OCI-LY1 (cell line): ENCODE data around the gene TMEM266.

Experiments used
- H2AFZ ChIP-seq: fragments of 200-600 bp; sonication (generic), shearing (Covaris generic); 2 replicates; pipeline ENCODE4 v1.6.0; 2014; ENCODE audit warnings: antibody characterized with exemption, mild to moderate bottlenecking, low read length
- H3F3A ChIP-seq: fragments of 200-600 bp; sonication (generic), shearing (Covaris generic); 2 replicates; pipeline ENCODE4 v1.6.0; 2014; ENCODE audit warnings: mild to moderate bottlenecking, antibody characterized with exemption, low read length, moderate library complexity; ENCODE audit not compliant: insufficient read depth
- H3K27ac ChIP-seq: fragments of 200-600 bp; sonication (generic); 2 replicates; pipeline ENCODE4 v1.5.1; 2014; ENCODE audit warnings: low read length, mixed run types, mild to moderate bottlenecking, low read depth; ENCODE audit not compliant: poor library complexity, severe bottlenecking
- H3K27me3 ChIP-seq: fragments of 200-600 bp; sonication (generic); 2 replicates; pipeline ENCODE4 v1.6.0; 2014; ENCODE audit warnings: antibody characterized with exemption, mild to moderate bottlenecking, low read length, moderate library complexity; ENCODE audit not compliant: insufficient read depth
- H3K36me3 ChIP-seq: fragments of 200-600 bp; sonication (generic); 2 replicates; pipeline ENCODE4 v1.6.1; 2014; ENCODE audit warnings: mild to moderate bottlenecking, antibody characterized with exemption, low read length, moderate library complexity, mixed read lengths; ENCODE audit not compliant: insufficient read depth
- H3K4me1 ChIP-seq: fragments of 200-600 bp; sonication (generic); 2 replicates; pipeline ENCODE4 v1.5.1; 2014; ENCODE audit warnings: mild to moderate bottlenecking, low read length, moderate library complexity; ENCODE audit not compliant: insufficient read depth, severe bottlenecking
- H3K4me2 ChIP-seq: fragments of 200-600 bp; sonication (generic), shearing (Covaris generic); 2 replicates; pipeline ENCODE4 v1.6.1; 2014; ENCODE audit warnings: low read length
- H3K4me3 ChIP-seq: fragments of 200-600 bp; sonication (generic); 2 replicates; pipeline ENCODE4 v1.5.1; 2014; ENCODE audit warnings: low read length, low read depth, mild to moderate bottlenecking, mixed read lengths; ENCODE audit not compliant: poor library complexity, severe bottlenecking
- H3K79me2 ChIP-seq: fragments of 200-600 bp; shearing (Covaris generic); 2 replicates; pipeline ENCODE4 v1.6.1; 2016; ENCODE audit warnings: mixed run types, low read length, mixed read lengths; ENCODE audit not compliant: insufficient read depth
- H3K9ac ChIP-seq: fragments of 200-600 bp; sonication (generic), shearing (Covaris generic); 2 replicates; pipeline ENCODE4 v1.6.1; 2014; ENCODE audit warnings: mild to moderate bottlenecking, low read length, mixed read lengths
- H3K9me2 ChIP-seq: fragments of 200-600 bp; sonication (generic), shearing (Covaris generic); 2 replicates; pipeline ENCODE4 v1.6.1; 2014; ENCODE audit warnings: low read depth, mild to moderate bottlenecking, low read length, mixed read lengths
- H3K9me3 ChIP-seq: fragments of 200-600 bp; shearing (Covaris generic); 2 replicates; pipeline ENCODE4 v1.6.1; 2014; ENCODE audit warnings: low read length, mixed read lengths
- H4K20me1 ChIP-seq: fragments of 200-600 bp; sonication (generic), shearing (Covaris generic); 2 replicates; pipeline ENCODE4 v1.6.0; 2016; ENCODE audit warnings: mild to moderate bottlenecking, low read length; ENCODE audit not compliant: insufficient read depth
- EZH2 ChIP-seq: fragments of 200-600 bp; sonication (generic), shearing (Covaris generic); IDR thresholded peaks from 2 replicates; pipeline ENCODE4 v1.8.0; 2017; ENCODE audit warnings: borderline replicate concordance, mixed run types, mild to moderate bottlenecking, antibody characterized with exemption, low read length, moderate library complexity, mixed read lengths
- TF ChIP-seq, protein P1 (sequence below): fragments of 200-600 bp; sonication (generic), shearing (Covaris generic); IDR thresholded peaks from 2 replicates; pipeline ENCODE4 v1.5.1; 2017; ENCODE audit warnings: mild to moderate bottlenecking, antibody characterized with exemption, low read length, moderate library complexity, mixed read lengths

The TMEM266 gene

DNA sequence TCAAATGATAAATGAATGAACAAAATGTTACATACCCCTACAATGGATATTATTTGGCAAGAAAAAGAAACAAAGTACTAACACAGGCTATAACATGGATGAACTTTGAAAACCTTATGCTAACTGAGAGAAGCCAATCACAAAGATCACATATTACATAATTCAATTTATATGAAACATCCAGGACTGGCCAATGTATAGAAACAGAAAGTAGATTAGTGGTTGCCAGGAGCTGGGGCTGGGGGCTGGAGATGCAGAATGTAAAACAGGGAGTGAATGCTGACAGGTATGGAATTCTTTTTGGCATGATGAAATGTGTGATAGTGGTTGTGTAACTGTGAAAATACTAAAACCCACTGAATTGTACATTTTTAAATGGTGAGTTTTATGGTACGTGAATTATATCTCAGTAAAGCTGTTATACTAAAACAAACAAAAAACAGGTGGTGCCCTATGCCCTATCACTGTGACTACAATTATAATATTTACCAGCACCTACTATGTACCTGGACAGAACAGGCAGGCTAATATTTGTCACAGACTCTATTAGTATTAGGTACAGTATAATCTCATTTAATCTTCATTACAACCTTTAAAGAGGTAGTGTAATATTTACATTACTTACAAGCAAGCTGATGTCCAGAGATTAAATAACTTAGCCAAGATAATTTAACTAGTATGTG, 161.4 kb downstream of the TMEM266 start:
- no peak overlapping the region for H2AFZ ChIP-seq
- no peaks in the 10 kb centered on the region for H3F3A ChIP-seq
- no peaks in the 10 kb centered on the region for H4K20me1 ChIP-seq
- H3K9me3 ChIP-seq = peaks cover 5% of the 10 kb centered on the region; the same call in 1 of the 2 replicates
- H3K79me2 ChIP-seq = no peaks in the 10 kb centered on the region
- H3K4me1 ChIP-seq = no peaks in the 10 kb centered on the region
- no peak overlapping the region for H3K4me3 ChIP-seq
- no peak overlapping the region for H3K9ac ChIP-seq
- H3K9me2 ChIP-seq = no peaks in the 10 kb centered on the region
- H3K36me3 ChIP-seq = peaks cover 81% of the 10 kb centered on the region
- no peak for TF ChIP-seq EZH2
- TF ChIP-seq, protein P1, sequence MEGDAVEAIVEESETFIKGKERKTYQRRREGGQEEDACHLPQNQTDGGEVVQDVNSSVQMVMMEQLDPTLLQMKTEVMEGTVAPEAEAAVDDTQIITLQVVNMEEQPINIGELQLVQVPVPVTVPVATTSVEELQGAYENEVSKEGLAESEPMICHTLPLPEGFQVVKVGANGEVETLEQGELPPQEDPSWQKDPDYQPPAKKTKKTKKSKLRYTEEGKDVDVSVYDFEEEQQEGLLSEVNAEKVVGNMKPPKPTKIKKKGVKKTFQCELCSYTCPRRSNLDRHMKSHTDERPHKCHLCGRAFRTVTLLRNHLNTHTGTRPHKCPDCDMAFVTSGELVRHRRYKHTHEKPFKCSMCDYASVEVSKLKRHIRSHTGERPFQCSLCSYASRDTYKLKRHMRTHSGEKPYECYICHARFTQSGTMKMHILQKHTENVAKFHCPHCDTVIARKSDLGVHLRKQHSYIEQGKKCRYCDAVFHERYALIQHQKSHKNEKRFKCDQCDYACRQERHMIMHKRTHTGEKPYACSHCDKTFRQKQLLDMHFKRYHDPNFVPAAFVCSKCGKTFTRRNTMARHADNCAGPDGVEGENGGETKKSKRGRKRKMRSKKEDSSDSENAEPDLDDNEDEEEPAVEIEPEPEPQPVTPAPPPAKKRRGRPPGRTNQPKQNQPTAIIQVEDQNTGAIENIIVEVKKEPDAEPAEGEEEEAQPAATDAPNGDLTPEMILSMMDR = no peak
- H3K27me3 ChIP-seq = no peaks in the 10 kb centered on the region
- no peak overlapping the region for H3K4me2 ChIP-seq
- H3K27ac ChIP-seq = no peak overlapping the region

DNA sequence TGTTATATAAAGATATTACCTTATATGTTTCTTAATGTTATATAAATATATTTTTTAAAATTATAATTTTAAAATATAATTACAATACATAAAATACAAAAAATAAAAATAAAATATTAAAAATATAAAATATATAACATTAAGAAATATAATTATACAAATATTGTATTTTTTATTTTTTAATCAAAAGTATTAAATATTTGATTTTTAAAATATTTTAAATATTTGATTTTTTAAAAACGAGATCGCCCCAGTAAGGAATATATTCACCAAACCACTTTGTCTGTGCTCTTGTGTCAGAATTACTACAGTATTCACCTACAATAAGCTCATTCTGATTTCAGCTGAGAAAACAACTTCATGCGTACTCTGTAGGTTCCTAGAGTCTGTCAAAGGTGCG, 162.4 kb downstream of the TMEM266 start:
- Histone ChIP-seq H3K36me3 (peaks cover 76% of the 10 kb centered on the region), H3K9me3 (peaks cover 5% of the 10 kb centered on the region; the same call in 1 of the 2 replicates), H3K27ac (no peak overlapping the region), H3K79me2 (no peaks in the 10 kb centered on the region), H3K9me2 (no peaks in the 10 kb centered on the region), H4K20me1 (no peaks in the 10 kb centered on the region), H3K4me3 (no peak overlapping the region), H3K4me1 (no peaks in the 10 kb centered on the region), H3F3A (no peaks in the 10 kb centered on the region), H3K4me2 (no peak overlapping the region), H2AFZ (no peak overlapping the region), H3K27me3 (no peaks in the 10 kb centered on the region), H3K9ac (no peak overlapping the region)
- TF ChIP-seq, protein P1 = no peak

DNA sequence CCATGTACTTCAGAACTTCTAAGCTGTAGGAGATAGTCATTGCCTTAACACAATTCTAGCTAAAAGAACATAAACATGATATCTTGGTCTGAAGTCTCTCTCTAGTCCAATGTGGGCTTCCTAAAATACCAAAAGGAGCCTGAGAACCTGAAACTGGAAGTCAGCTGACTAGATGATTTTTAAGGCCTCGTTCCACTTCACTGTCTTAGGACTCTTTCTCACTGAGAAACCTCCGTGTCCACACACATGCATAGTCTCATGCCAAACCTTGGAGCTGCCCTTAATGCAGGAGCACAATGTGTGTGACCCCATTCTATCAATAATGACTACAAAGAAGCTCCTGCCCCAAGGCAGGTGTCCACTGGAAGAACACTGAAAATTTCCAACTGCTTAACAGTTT, 163.7 kb downstream of the TMEM266 start:
- Histone ChIP-seq H3K9ac (no peak overlapping the region), H3F3A (no peaks in the 10 kb centered on the region), H2AFZ (no peak overlapping the region), H3K27ac (no peak overlapping the region), H3K9me2 (no peaks in the 10 kb centered on the region), H3K36me3 (peaks cover 75% of the 10 kb centered on the region), H3K4me3 (no peak overlapping the region), H4K20me1 (no peaks in the 10 kb centered on the region), H3K79me2 (no peaks in the 10 kb centered on the region), H3K4me2 (no peak overlapping the region), H3K4me1 (no peaks in the 10 kb centered on the region), H3K27me3 (no peaks in the 10 kb centered on the region), H3K9me3 (peaks cover 5% of the 10 kb centered on the region; the same call in 1 of the 2 replicates)
- TF ChIP-seq, protein P1 = no peak
- TF ChIP-seq EZH2 = no peak
